SK-N-SH (cell line): ENCODE data around the gene FMNL2. TPM values are rescaled to one million over a fixed set of nuclear protein-coding genes. Genes with fewer than 3 reads are reported as not detected.

Experiments used
- CTCF ChIA-PET: fragments of 300-600, 350-600 bp; formaldehyde crosslinking; extraction: SDS; loops from one replicate; lab custom pipeline; 2021; lab: Yijun Ruan, JAX
- POLR2A ChIA-PET: fragments of 350-600 bp; sonication (Branson Sonifier 250); formaldehyde crosslinking; extraction: SDS; loops from one replicate; lab custom pipeline; 2020; ENCODE audit warnings: antibody characterized with exemption, inconsistent platforms; lab: Yijun Ruan, JAX
- DNase-seq: peaks from one replicate; pipeline ENCODE4 v3.0.0; 2012
- H2AFZ ChIP-seq: fragments of 200-600 bp; sonication (generic); 2 replicates; pipeline ENCODE4 v1.8.1; 2016; ENCODE audit warnings: antibody characterized with exemption, mild to moderate bottlenecking, low read depth
- H3F3A ChIP-seq: fragments of 200-600 bp; sonication (generic); replicated peaks from 2 replicates; pipeline ENCODE3; 2016; ENCODE audit warnings: antibody characterized with exemption, mild to moderate bottlenecking; ENCODE audit not compliant: insufficient read depth
- H3K27ac ChIP-seq, 2 experiments: fragments of 200-500 bp in 1 of 2; fragments of 200-600 bp in 1 of 2; sonication (Bioruptor generic) in 1 of 2; sonication (generic), shearing (Covaris generic) in 1 of 2; 2 replicates each; pipeline versions ENCODE4 v1.5.1 to v1.6.1; 2014 to 2016; ENCODE audit warnings: low read depth in 2 of 2, inconsistent platforms in 1 of 2, low read length in 1 of 2, mild to moderate bottlenecking in 1 of 2, mixed read lengths in 1 of 2
- H3K27me3 ChIP-seq: fragments of 200-600 bp; sonication (generic), shearing (Covaris generic); 2 replicates; pipeline ENCODE4 v1.6.1; 2016; ENCODE audit warnings: mixed run types; ENCODE audit not compliant: insufficient read depth
- H3K36me3 ChIP-seq, 2 experiments: fragments of 200-500 bp in 1 of 2; fragments of 200-600 bp in 1 of 2; sonication (Bioruptor generic) in 1 of 2; sonication (generic) in 1 of 2; replicated peaks in 1 of 2; 2 replicates each; pipeline versions ENCODE3 to v1.5.1; 2014 to 2016; ENCODE audit warnings: low read length in 1 of 2, mild to moderate bottlenecking in 1 of 2; ENCODE audit not compliant: insufficient read depth in 2 of 2, control insufficient read depth in 1 of 2
- H3K4me1 ChIP-seq, 2 experiments: fragments of 200-500 bp in 1 of 2; fragments of 200-600 bp in 1 of 2; sonication (Bioruptor generic) in 1 of 2; sonication (generic), shearing (Covaris generic) in 1 of 2; 2 replicates each; pipeline versions ENCODE4 v1.5.1 to v1.6.1; 2014 to 2016; ENCODE audit warnings: low read depth in 1 of 2, low read length in 1 of 2, mixed run types in 1 of 2; ENCODE audit not compliant: insufficient read depth in 2 of 2, control insufficient read depth in 1 of 2
- H3K4me2 ChIP-seq: fragments of 200-600 bp; sonication (generic), shearing (Covaris generic); 2 replicates; pipeline ENCODE4 v1.6.1; 2017; ENCODE audit warnings: mixed run types
- H3K4me3 ChIP-seq, 2 experiments: fragments of 200-500 bp in 1 of 2; fragments of 200-600 bp in 1 of 2; sonication (Bioruptor generic) in 1 of 2; sonication (generic), shearing (Covaris generic) in 1 of 2; 2 replicates each; pipeline versions ENCODE4 v1.5.1 to v1.8.1; 2014 to 2016; ENCODE audit warnings: low read depth in 2 of 2, inconsistent platforms in 1 of 2, low read length in 1 of 2, mild to moderate bottlenecking in 1 of 2, mixed read lengths in 1 of 2, moderate library complexity in 1 of 2
- H3K79me2 ChIP-seq: fragments of 200-600 bp; sonication (generic); 2 replicates; pipeline ENCODE4 v1.8.1; 2017; ENCODE audit warnings: mild to moderate bottlenecking; ENCODE audit not compliant: insufficient read depth
- H3K9ac ChIP-seq: fragments of 200-600 bp; sonication (generic); 2 replicates; pipeline ENCODE4 v1.6.1; 2017; ENCODE audit warnings: mixed run types
- H3K9me2 ChIP-seq: fragments of 200-600 bp; sonication (generic); 2 replicates; pipeline ENCODE4 v1.6.1; 2017; ENCODE audit warnings: mixed run types
- H3K9me3 ChIP-seq: fragments of 200-600 bp; sonication (generic); 2 replicates; pipeline ENCODE4 v1.6.1; 2017; ENCODE audit warnings: mixed run types, mild to moderate bottlenecking, moderate library complexity
- H4K20me1 ChIP-seq: fragments of 200-600 bp; sonication (generic); 2 replicates; pipeline ENCODE4 v1.6.1; 2017; ENCODE audit warnings: mild to moderate bottlenecking, mixed run types; ENCODE audit not compliant: insufficient read depth
- FOXJ3 ChIP-seq: sonication (generic); formaldehyde crosslinking; IDR thresholded peaks from 2 replicates; pipeline ENCODE4 v1.5.1; 2020; ENCODE audit warnings: mild to moderate bottlenecking, missing genetic modification reagents
- FOXM1 ChIP-seq: IDR thresholded peaks from 2 replicates; pipeline ENCODE4 v1.4.0; 2012; ENCODE audit warnings: low read depth, mild to moderate bottlenecking
- GABPA ChIP-seq: IDR thresholded peaks from 2 replicates; pipeline ENCODE4 v1.4.0; 2012; ENCODE audit warnings: low read depth, mild to moderate bottlenecking
- GATA2 ChIP-seq: sonication (generic); formaldehyde crosslinking; IDR thresholded peaks from 2 replicates; pipeline ENCODE4 v1.5.0; 2020; ENCODE audit warnings: mild to moderate bottlenecking, missing genetic modification reagents
- JUND ChIP-seq: IDR thresholded peaks from 2 replicates; pipeline ENCODE4 v1.4.0; 2012
- MXI1 ChIP-seq: IDR thresholded peaks from 2 replicates; pipeline ENCODE4 v1.6.1; 2012; ENCODE audit warnings: mild to moderate bottlenecking, low read depth, low read length, improper control_type of control experiment
- NRF1 ChIP-seq: IDR thresholded peaks from 2 replicates; pipeline ENCODE4 v1.6.1; 2012; ENCODE audit warnings: low read depth, mild to moderate bottlenecking, low read length
- RCOR1 ChIP-seq: fragments of 150-350 bp; IDR thresholded peaks from 2 replicates; pipeline ENCODE4 v1.6.1; 2017; ENCODE audit warnings: antibody characterized with exemption, low read length
- RFX5 ChIP-seq: IDR thresholded peaks from 2 replicates; pipeline ENCODE4 v1.6.1; 2012; ENCODE audit warnings: mild to moderate bottlenecking, improper control_type of control experiment, low read length
- RXRA ChIP-seq: IDR thresholded peaks from 2 replicates; pipeline ENCODE4 v1.4.0; 2012; ENCODE audit warnings: low read depth, mild to moderate bottlenecking, borderline replicate concordance
- TAF1 ChIP-seq: IDR thresholded peaks from 2 replicates; pipeline ENCODE4 v1.6.1; 2012; ENCODE audit warnings: low read depth, mild to moderate bottlenecking, low read length, moderate library complexity, borderline replicate concordance
- TCF12 ChIP-seq: IDR thresholded peaks from 2 replicates; pipeline ENCODE4 v1.4.0; 2012
- YY1 ChIP-seq: IDR thresholded peaks from 2 replicates; pipeline ENCODE4 v1.4.0; 2012; ENCODE audit warnings: low read depth, mild to moderate bottlenecking
- WGBS: methylation state at CpG from one replicate; pipeline ENCODE4 v1.1.6; 2017; ENCODE audit warnings: low lambda C conversion rate; 5-methylcytosine and 5-hydroxymethylcytosine counted together
- polyA plus RNA-seq, 3 experiments: library from polyadenylated mRNA; depleted of rRNA; stranded (reverse); fragments of >200 nt; gene quantifications; 2 replicates each; pipeline ENCODE4 v1.2.3, GENCODE V29; 2012
- TF ChIP-seq, protein P1 (sequence below): fragments of 150-350 bp; IDR thresholded peaks from 2 replicates; pipeline ENCODE4 v1.6.1; 2017; ENCODE audit warnings: antibody characterized with exemption, low read length, low read depth, borderline replicate concordance
- TF ChIP-seq, protein P2 (sequence below): IDR thresholded peaks from 2 replicates; pipeline ENCODE4 v1.4.0; 2012; ENCODE audit warnings: low read depth
- TF ChIP-seq, protein P3 (sequence below): IDR thresholded peaks from 2 replicates; pipeline ENCODE4 v1.4.0; 2012; ENCODE audit warnings: low read depth, borderline replicate concordance
- TF ChIP-seq, protein P4 (sequence below): IDR thresholded peaks from 2 replicates; pipeline ENCODE4 v1.4.0; 2012; ENCODE audit warnings: low read depth, borderline replicate concordance
- TF ChIP-seq, protein P5 (sequence below): fragments of 150-350 bp; IDR thresholded peaks from 2 replicates; pipeline ENCODE4 v1.6.1; 2016; ENCODE audit warnings: mild to moderate bottlenecking, low read depth, low read length
- TF ChIP-seq, protein P6 (sequence below): fragments of 200-600 bp; sonication (generic); IDR thresholded peaks from 2 replicates; pipeline ENCODE4 v1.6.1; 2017; ENCODE audit warnings: antibody characterized with exemption, mild to moderate bottlenecking, moderate library complexity

FMNL2 gene
- polyA plus RNA-seq, 1 of the 3 experiments (the other 2 are of a cell fraction) = 14.5 TPM

DNA sequence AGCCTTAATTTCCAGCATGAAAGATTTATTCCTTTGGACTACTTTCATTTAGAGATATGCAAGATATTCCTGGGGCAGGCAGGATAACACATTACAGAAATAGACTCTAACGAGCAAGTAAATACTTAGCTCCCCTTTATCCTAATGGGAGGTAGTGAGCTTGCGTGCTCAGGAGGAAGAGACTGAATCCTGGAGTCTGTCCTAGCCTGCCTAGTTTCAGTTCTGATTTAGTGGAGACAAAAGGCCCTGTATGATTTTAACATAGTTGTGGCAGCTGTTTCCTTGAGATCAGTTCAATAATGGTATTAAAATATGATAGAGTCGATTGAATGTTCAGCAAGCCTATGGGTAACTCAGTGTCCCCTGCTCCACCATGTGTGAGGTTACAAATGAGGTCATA is 109.5 kb downstream of the FMNL2 start:
- Histone ChIP-seq H3K36me3 (no peaks in the 10 kb centered on the region), H3K79me2 (peaks cover 16% of the 10 kb centered on the region), H3K27me3 (no peaks in the 10 kb centered on the region)
- TF ChIP-seq, protein P1, sequence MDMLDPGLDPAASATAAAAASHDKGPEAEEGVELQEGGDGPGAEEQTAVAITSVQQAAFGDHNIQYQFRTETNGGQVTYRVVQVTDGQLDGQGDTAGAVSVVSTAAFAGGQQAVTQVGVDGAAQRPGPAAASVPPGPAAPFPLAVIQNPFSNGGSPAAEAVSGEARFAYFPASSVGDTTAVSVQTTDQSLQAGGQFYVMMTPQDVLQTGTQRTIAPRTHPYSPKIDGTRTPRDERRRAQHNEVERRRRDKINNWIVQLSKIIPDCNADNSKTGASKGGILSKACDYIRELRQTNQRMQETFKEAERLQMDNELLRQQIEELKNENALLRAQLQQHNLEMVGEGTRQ = no peak
- TF ChIP-seq RFX5 (no peak), MXI1 (no peak), GATA2 (no peak), NRF1 (no peak), GABPA (no peak), RCOR1 (no peak), FOXM1 (no peak), RXRA (no peak), JUND (no peak), FOXJ3 (CRISPR knock-in tag) (no peak), TAF1 (no peak), TCF12 (no peak), YY1 (no peak)
- TF ChIP-seq, protein P2, sequence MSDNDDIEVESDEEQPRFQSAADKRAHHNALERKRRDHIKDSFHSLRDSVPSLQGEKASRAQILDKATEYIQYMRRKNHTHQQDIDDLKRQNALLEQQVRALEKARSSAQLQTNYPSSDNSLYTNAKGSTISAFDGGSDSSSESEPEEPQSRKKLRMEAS = no peak
- TF ChIP-seq, protein P3, sequence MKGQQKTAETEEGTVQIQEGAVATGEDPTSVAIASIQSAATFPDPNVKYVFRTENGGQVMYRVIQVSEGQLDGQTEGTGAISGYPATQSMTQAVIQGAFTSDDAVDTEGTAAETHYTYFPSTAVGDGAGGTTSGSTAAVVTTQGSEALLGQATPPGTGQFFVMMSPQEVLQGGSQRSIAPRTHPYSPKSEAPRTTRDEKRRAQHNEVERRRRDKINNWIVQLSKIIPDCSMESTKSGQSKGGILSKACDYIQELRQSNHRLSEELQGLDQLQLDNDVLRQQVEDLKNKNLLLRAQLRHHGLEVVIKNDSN = no peak
- TF ChIP-seq, protein P4, sequence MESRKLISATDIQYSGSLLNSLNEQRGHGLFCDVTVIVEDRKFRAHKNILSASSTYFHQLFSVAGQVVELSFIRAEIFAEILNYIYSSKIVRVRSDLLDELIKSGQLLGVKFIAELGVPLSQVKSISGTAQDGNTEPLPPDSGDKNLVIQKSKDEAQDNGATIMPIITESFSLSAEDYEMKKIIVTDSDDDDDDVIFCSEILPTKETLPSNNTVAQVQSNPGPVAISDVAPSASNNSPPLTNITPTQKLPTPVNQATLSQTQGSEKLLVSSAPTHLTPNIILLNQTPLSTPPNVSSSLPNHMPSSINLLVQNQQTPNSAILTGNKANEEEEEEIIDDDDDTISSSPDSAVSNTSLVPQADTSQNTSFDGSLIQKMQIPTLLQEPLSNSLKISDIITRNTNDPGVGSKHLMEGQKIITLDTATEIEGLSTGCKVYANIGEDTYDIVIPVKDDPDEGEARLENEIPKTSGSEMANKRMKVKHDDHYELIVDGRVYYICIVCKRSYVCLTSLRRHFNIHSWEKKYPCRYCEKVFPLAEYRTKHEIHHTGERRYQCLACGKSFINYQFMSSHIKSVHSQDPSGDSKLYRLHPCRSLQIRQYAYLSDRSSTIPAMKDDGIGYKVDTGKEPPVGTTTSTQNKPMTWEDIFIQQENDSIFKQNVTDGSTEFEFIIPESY = no peak
- TF ChIP-seq, protein P5, sequence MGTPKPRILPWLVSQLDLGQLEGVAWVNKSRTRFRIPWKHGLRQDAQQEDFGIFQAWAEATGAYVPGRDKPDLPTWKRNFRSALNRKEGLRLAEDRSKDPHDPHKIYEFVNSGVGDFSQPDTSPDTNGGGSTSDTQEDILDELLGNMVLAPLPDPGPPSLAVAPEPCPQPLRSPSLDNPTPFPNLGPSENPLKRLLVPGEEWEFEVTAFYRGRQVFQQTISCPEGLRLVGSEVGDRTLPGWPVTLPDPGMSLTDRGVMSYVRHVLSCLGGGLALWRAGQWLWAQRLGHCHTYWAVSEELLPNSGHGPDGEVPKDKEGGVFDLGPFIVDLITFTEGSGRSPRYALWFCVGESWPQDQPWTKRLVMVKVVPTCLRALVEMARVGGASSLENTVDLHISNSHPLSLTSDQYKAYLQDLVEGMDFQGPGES = no peak
- TF ChIP-seq, protein P6, sequence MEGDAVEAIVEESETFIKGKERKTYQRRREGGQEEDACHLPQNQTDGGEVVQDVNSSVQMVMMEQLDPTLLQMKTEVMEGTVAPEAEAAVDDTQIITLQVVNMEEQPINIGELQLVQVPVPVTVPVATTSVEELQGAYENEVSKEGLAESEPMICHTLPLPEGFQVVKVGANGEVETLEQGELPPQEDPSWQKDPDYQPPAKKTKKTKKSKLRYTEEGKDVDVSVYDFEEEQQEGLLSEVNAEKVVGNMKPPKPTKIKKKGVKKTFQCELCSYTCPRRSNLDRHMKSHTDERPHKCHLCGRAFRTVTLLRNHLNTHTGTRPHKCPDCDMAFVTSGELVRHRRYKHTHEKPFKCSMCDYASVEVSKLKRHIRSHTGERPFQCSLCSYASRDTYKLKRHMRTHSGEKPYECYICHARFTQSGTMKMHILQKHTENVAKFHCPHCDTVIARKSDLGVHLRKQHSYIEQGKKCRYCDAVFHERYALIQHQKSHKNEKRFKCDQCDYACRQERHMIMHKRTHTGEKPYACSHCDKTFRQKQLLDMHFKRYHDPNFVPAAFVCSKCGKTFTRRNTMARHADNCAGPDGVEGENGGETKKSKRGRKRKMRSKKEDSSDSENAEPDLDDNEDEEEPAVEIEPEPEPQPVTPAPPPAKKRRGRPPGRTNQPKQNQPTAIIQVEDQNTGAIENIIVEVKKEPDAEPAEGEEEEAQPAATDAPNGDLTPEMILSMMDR = no peak
- TF ChIP-seq, all 33 proteins: peak for 0
- no peak for DNase-seq
- Histone ChIP-seq H3F3A (peaks cover 8% of the 10 kb centered on the region), H3K27ac (no peak overlapping the region), H3K4me2 (no peak overlapping the region), H3K4me1 (peaks cover 7 to 11% of the 10 kb centered on the region in 2 experiments), H3K4me3 (no peak overlapping the region), H3K9ac (no peak overlapping the region), H3K9me2 (no peaks in the 10 kb centered on the region), H4K20me1 (peaks cover 24% of the 10 kb centered on the region), H2AFZ (no peak overlapping the region), H3K9me3 (no peaks in the 10 kb centered on the region)
- ChIA-PET POLR2A (no interaction called here), CTCF (no interaction called here)
- WGBS = 100% methylated on average over 3 of the region's 3 CpGs
